H1 (cell line): ENCODE data around the gene C6orf120. TPM values are rescaled to one million over a fixed set of nuclear protein-coding genes. Genes with fewer than 3 reads are reported as not detected.

Experiments used
- CTCF ChIA-PET: fragments of 300-600 bp; sonication (Branson Sonifier 250); formaldehyde crosslinking; loops from one replicate; lab custom pipeline; 2021; ENCODE audit not compliant: partially characterized antibody; lab: Charles Lee
- POLR2A ChIA-PET: fragments of 300-600 bp; sonication (Branson Sonifier 250); formaldehyde crosslinking; loops from one replicate; lab custom pipeline; 2021; ENCODE audit warnings: inconsistent platforms; ENCODE audit not compliant: partially characterized antibody; lab: Charles Lee
- DNase-seq, 2 experiments: peaks; one replicate each; pipeline versions ENCODE4 v3.0.0 to v3.0.0-alpha.2; 2010 to 2022; ENCODE audit warnings: low spot score in 2 of 2, low read depth in 1 of 2, mixed read lengths in 1 of 2
- FAIRE-seq: peaks from 2 replicates; lab custom pipeline; 2011; peaks lifted over from hg19 to GRCh38; lab: Jason Lieb, UNC
- H2AFZ ChIP-seq: 2 replicates; pipeline ENCODE4 v1.8.1; 2012; ENCODE audit warnings: low read length, inconsistent platforms
- H2AK5ac ChIP-seq: 2 replicates; pipeline ENCODE4 v1.6.1; 2013; ENCODE audit warnings: low read depth, low read length
- H2BK120ac ChIP-seq: replicated peaks from 2 replicates; pipeline ENCODE3; 2013; ENCODE audit warnings: low read depth, low read length, inconsistent platforms
- H2BK12ac ChIP-seq: 2 replicates; pipeline ENCODE4 v1.6.1; 2013; ENCODE audit warnings: low read depth, low read length
- H2BK15ac ChIP-seq: 2 replicates; pipeline ENCODE4 v1.6.1; 2013; ENCODE audit warnings: low read length
- H2BK20ac ChIP-seq: 2 replicates; pipeline ENCODE4 v1.6.1; 2013; ENCODE audit warnings: low read length
- H2BK5ac ChIP-seq: 2 replicates; pipeline ENCODE4 v1.6.1; 2013; ENCODE audit warnings: low read depth, low read length
- H3K14ac ChIP-seq: 2 replicates; pipeline ENCODE4 v1.6.1; 2013; ENCODE audit warnings: inconsistent platforms; ENCODE audit not compliant: insufficient read length
- H3K18ac ChIP-seq: 2 replicates; pipeline ENCODE4 v1.6.1; 2013; ENCODE audit warnings: low read length; ENCODE audit errors: extremely low read depth
- H3K23ac ChIP-seq: 2 replicates; pipeline ENCODE4 v1.6.1; 2013; ENCODE audit warnings: inconsistent platforms; ENCODE audit not compliant: insufficient read length
- H3K23me2 ChIP-seq: 2 replicates; pipeline ENCODE4 v1.6.1; 2013; ENCODE audit warnings: low read depth, low read length
- H3K27ac ChIP-seq: 2 replicates; pipeline ENCODE4 v1.6.1; 2011; ENCODE audit warnings: low read depth, low read length, inconsistent platforms
- H3K27me3 ChIP-seq, 4 experiments: replicated peaks in 1 of 4; 1 replicate in 1 of 4; 2 replicates in 3 of 4; pipeline versions ENCODE4 v1.6.1 to v1.8.1; 2011 to 2013; ENCODE audit warnings: low read length in 3 of 4, mild to moderate bottlenecking in 3 of 4, inconsistent platforms in 2 of 4, mixed read lengths in 2 of 4, moderate library complexity in 1 of 4; ENCODE audit not compliant: control insufficient read depth in 3 of 4, insufficient read depth in 3 of 4; ENCODE audit errors: extremely low read depth in 1 of 4
- H3K36me3 ChIP-seq, 4 experiments: 2 replicates each; pipeline versions ENCODE4 v1.6.1 to v1.8.1; 2011 to 2013; ENCODE audit warnings: mild to moderate bottlenecking in 4 of 4, low read length in 3 of 4, moderate library complexity in 2 of 4, control low read depth in 1 of 4, inconsistent platforms in 1 of 4; ENCODE audit not compliant: insufficient read depth in 4 of 4, control insufficient read depth in 2 of 4
- H3K4ac ChIP-seq: replicated peaks from 2 replicates; pipeline ENCODE3; 2013; ENCODE audit warnings: low read length, low read depth, mixed read lengths, inconsistent platforms; ENCODE audit not compliant: insufficient read length
- H3K4me1 ChIP-seq, 4 experiments: replicated peaks in 1 of 4; 1 replicate in 1 of 4; 2 replicates in 3 of 4; pipeline versions ENCODE4 v1.6.1 to v1.8.1; 2011 to 2013; ENCODE audit warnings: low read length in 3 of 4, inconsistent platforms in 2 of 4, mixed read lengths in 1 of 4; ENCODE audit not compliant: insufficient read depth in 4 of 4, control insufficient read depth in 3 of 4
- H3K4me2 ChIP-seq, 2 experiments: 2 replicates each; pipeline versions ENCODE4 v1.6.1 to v1.8.1; 2011 to 2013; ENCODE audit warnings: low read depth in 2 of 2, low read length in 2 of 2, control low read depth in 1 of 2, inconsistent platforms in 1 of 2, mild to moderate bottlenecking in 1 of 2; ENCODE audit not compliant: insufficient read depth in 1 of 2
- H3K4me3 ChIP-seq, 4 experiments: fragments of 200-600, 300-600 bp in 1 of 4; sonication (generic), shearing (Covaris generic), sonication (Bioruptor Twin) in 1 of 4; 2 replicates each; pipeline versions ENCODE4 v1.5.1 to v1.8.1; 2011 to 2016; ENCODE audit warnings: low read length in 4 of 4, low read depth in 3 of 4, control low read depth in 2 of 4, inconsistent platforms in 2 of 4, mild to moderate bottlenecking in 2 of 4, mixed read lengths in 1 of 4, moderate library complexity in 1 of 4; ENCODE audit not compliant: insufficient read depth in 2 of 4; ENCODE audit errors: extremely low read depth in 1 of 4
- H3K56ac ChIP-seq: replicated peaks from 2 replicates; pipeline ENCODE3; 2013; ENCODE audit warnings: low read depth, mild to moderate bottlenecking, mixed read lengths, low read length, inconsistent platforms; ENCODE audit not compliant: insufficient read length
- H3K79me1 ChIP-seq: 2 replicates; pipeline ENCODE4 v1.6.1; 2013; ENCODE audit warnings: low read depth, low read length, control low read depth
- H3K79me2 ChIP-seq, 2 experiments: 2 replicates each; pipeline versions ENCODE4 v1.6.1 to v1.8.1; 2012 to 2013; ENCODE audit warnings: low read length in 2 of 2, mild to moderate bottlenecking in 2 of 2, inconsistent platforms in 1 of 2; ENCODE audit not compliant: insufficient read depth in 2 of 2, control insufficient read depth in 1 of 2
- H3K9ac ChIP-seq, 4 experiments: replicated peaks in 1 of 4; 1 replicate in 1 of 4; 2 replicates in 3 of 4; pipeline versions ENCODE4 v1.6.1 to v1.8.1; 2011 to 2013; ENCODE audit warnings: low read depth in 3 of 4, low read length in 3 of 4, control low read depth in 2 of 4, mild to moderate bottlenecking in 2 of 4, moderate library complexity in 2 of 4, inconsistent platforms in 1 of 4; ENCODE audit errors: extremely low read depth in 1 of 4
- H3K9me3 ChIP-seq, 2 experiments: 2 replicates each; pipeline versions ENCODE4 v1.6.1 to v1.8.1; 2012 to 2013; ENCODE audit warnings: mild to moderate bottlenecking in 2 of 2, moderate library complexity in 2 of 2, control low read depth in 1 of 2, inconsistent platforms in 1 of 2, low read depth in 1 of 2, low read length in 1 of 2, mixed read lengths in 1 of 2; ENCODE audit not compliant: insufficient read depth in 2 of 2
- H4K20me1 ChIP-seq, 2 experiments: replicated peaks in 1 of 2; 2 replicates each; pipeline versions ENCODE3 to v1.8.1; 2011 to 2013; ENCODE audit warnings: inconsistent platforms in 2 of 2, low read length in 2 of 2, mild to moderate bottlenecking in 1 of 2; ENCODE audit not compliant: insufficient read depth in 2 of 2, control insufficient read depth in 1 of 2
- H4K5ac ChIP-seq: 2 replicates; pipeline ENCODE4 v1.6.1; 2013; ENCODE audit warnings: low read length, low read depth, mixed read lengths, inconsistent platforms; ENCODE audit not compliant: insufficient read length
- H4K8ac ChIP-seq: 2 replicates; pipeline ENCODE4 v1.8.0; 2013; ENCODE audit warnings: mild to moderate bottlenecking, moderate library complexity, low read length, inconsistent platforms; ENCODE audit not compliant: insufficient read depth; ENCODE audit errors: extremely low read depth
- H4K91ac ChIP-seq: replicated peaks from 2 replicates; pipeline ENCODE3; 2013; ENCODE audit warnings: low read length, mixed read lengths, inconsistent platforms; ENCODE audit not compliant: insufficient read length
- ASH2L ChIP-seq: fragments of 200-600, 300-600 bp; sonication (generic); IDR thresholded peaks from one replicate; pipeline ENCODE4 v1.7.1; 2017; ENCODE audit warnings: low read length
- CREB1 ChIP-seq: IDR thresholded peaks from 2 replicates; pipeline ENCODE4 v1.6.1; 2012; ENCODE audit warnings: inconsistent platforms
- POU5F1 ChIP-seq: IDR thresholded peaks from 2 replicates; pipeline ENCODE4 v1.6.1; 2011; ENCODE audit warnings: low read depth, mild to moderate bottlenecking, low read length, moderate library complexity
- SAP30 ChIP-seq: fragments of 300-600 bp; sonication (generic); IDR thresholded peaks from 2 replicates; pipeline ENCODE4 v1.7.1; 2012; ENCODE audit warnings: low read length, moderate library complexity, mild to moderate bottlenecking, inconsistent platforms; ENCODE audit not compliant: insufficient read depth, insufficient replicate concordance
- SIN3A ChIP-seq, 2 experiments: IDR thresholded peaks in 1 of 2; conservative IDR thresholded peaks in 1 of 2; 2 replicates each; pipeline ENCODE4 v1.6.1; 2011 to 2012; ENCODE audit warnings: low read length in 2 of 2, improper control_type of control experiment in 1 of 2, low read depth in 1 of 2, mild to moderate bottlenecking in 1 of 2
- TEAD4 ChIP-seq: IDR thresholded peaks from 2 replicates; pipeline ENCODE4 v1.6.1; 2012; ENCODE audit warnings: low read depth, low read length, inconsistent platforms, mixed read lengths
- ZNF274 ChIP-seq: IDR thresholded peaks from 2 replicates; pipeline ENCODE4 v1.7.0; 2012; ENCODE audit warnings: low read length, borderline replicate concordance; ENCODE audit errors: extremely low read depth
- WGBS, 2 experiments: shearing (Covaris generic) in 1 of 2; methylation state at CpG; one replicate each; pipeline versions ENCODE4 v1.1.6 to v1.1.7; 2013 to 2015; ENCODE audit warnings: low lambda C conversion rate in 2 of 2, mixed read lengths in 2 of 2, inconsistent platforms in 1 of 2, low coverage in 1 of 2, missing lambda C conversion rate in 1 of 2; ENCODE audit not compliant: insufficient replicate concordance in 2 of 2, insufficient coverage in 1 of 2, insufficient read length in 1 of 2; ENCODE audit errors: extremely low coverage in 1 of 2, missing lambda C conversion rate in 1 of 2; 5-methylcytosine and 5-hydroxymethylcytosine counted together
- polyA plus RNA-seq, 7 experiments: library from polyadenylated mRNA; depleted of rRNA in 3 of 7; stranded (reverse) in 5 of 7; unstranded in 2 of 7; fragments of >200 nt in 5 of 7; fragments of 200-250 nt in 2 of 7; gene quantifications; 1 replicate in 5 of 7; 2 replicates in 1 of 7; 4 replicates in 1 of 7; pipeline versions ENCODE4 v1.2.1 to v1.2.3, GENCODE V29; 2011 to 2013; ENCODE audit warnings: missing spikeins in 2 of 7, mixed read lengths in 2 of 7
- total RNA-seq: library from RNA; stranded (reverse); fragmentation: NEBNext Ultra II Directional; extraction: Animal tissue kit (Norgen Biotek cat#: 25700); gene quantifications from 2 replicates; pipeline ENCODE4 v1.2.1, GENCODE V29; 2021

C6orf120 gene
- total and polyA plus RNA-seq, 2 of the 8 experiments (the other 6 are each of a cell fraction or from before 2014, with no cell fraction given) = 16.2 to 30.6 TPM

GRCh38 chr6:169723991-169724493 lies 22.1 kb downstream of the C6orf120 start:
- H4K91ac ChIP-seq = no peak overlapping the region
- no peak overlapping the region for H3K27ac ChIP-seq
- DNase-seq (no peak), FAIRE-seq (no peak)
- H3K4me1 ChIP-seq = peaks cover 0 to 9% (median 4%) of the 10 kb centered on the region in 4 experiments; a peak in 5 of 7 replicates
- no peak overlapping the region for H3K4ac ChIP-seq
- H3K23ac ChIP-seq = no peak overlapping the region
- H2AK5ac ChIP-seq = no peak overlapping the region
- no peak overlapping the region for H4K5ac ChIP-seq
- peaks cover 0 to 43% of the 10 kb centered on the region in 2 experiments; a peak in 2 of 4 replicates for H3K79me2 ChIP-seq
- H3K4me3 ChIP-seq = peak overlapping the region; percentile 23 to 78 (median 39); a peak in 5 of 8 replicates
- H3K23me2 ChIP-seq = peaks cover 15% of the 10 kb centered on the region
- no peak overlapping the region for H3K18ac ChIP-seq
- no peak overlapping the region for H2BK20ac ChIP-seq
- POLR2A ChIA-PET = interaction anchor here (0.6 to 5.9 kb wide), 11 partner anchors 12 to 1043 kb away, joined by 3 to 58 read pairs (median 5); partner anchors contain the start of genes C6orf120, DYNLT2, ERMARD and WDR27
- peaks cover 0 to 4% (median 0%) of the 10 kb centered on the region in 4 experiments; a peak in 1 of 8 replicates for H3K36me3 ChIP-seq
- no peak overlapping the region for H2BK120ac ChIP-seq
- H4K20me1 ChIP-seq = peaks cover 1 to 13% of the 10 kb centered on the region in 2 experiments
- no CpG with 5 or more reads among the region's 89 CpGs for WGBS, 2 experiments
- no peak overlapping the region for H2BK5ac ChIP-seq
- H2BK12ac ChIP-seq = no peak overlapping the region
- CTCF ChIA-PET = interaction anchor here (0.7 kb wide), 1 partner anchor 726 kb away, joined by 3 read pairs; no protein-coding TSS in a partner anchor
- H3K9ac ChIP-seq = peak overlapping the region in 3 of 4 experiments; percentile 48 to 96 (median 65); a peak in 5 of 7 replicates
- H3K56ac ChIP-seq = no peak overlapping the region
- H2BK15ac ChIP-seq = no peak overlapping the region
- no peaks in the 10 kb centered on the region for H3K9me3 ChIP-seq
- no peak overlapping the region for H2AFZ ChIP-seq
- peaks cover 0 to 2% (median under 1%) of the 10 kb centered on the region in 4 experiments; a peak in 1 of 7 replicates for H3K27me3 ChIP-seq
- no peak overlapping the region for H4K8ac ChIP-seq
- peaks cover 3% of the 10 kb centered on the region; the same call in 1 of the 2 replicates for H3K79me1 ChIP-seq
- no peak for TF ChIP-seq SIN3A (conservative IDR thresholded peaks at IDR 0.05 in 1 of 2, IDR thresholded peaks at IDR 0.05 in 1 of 2; ENCODE audit: low read depth in 1 of 2, low read length in 2 of 2)
- no peak for TF ChIP-seq ASH2L
- no peak for TF ChIP-seq POU5F1
- TF ChIP-seq TEAD4 = no peak
- no peak for TF ChIP-seq SAP30
- TF ChIP-seq ZNF274 = no peak
- no peak for TF ChIP-seq CREB1
- no peak overlapping the region; a peak in 1 of 4 replicates for H3K4me2 ChIP-seq
- no peak overlapping the region for H3K14ac ChIP-seq
